ENCODE measurements around the gene KHDRBS1. TPM values are rescaled to one million over a fixed set of nuclear protein-coding genes. Genes with fewer than 3 reads are reported as not detected.

Gene KHDRBS1
- total and polyA plus RNA-seq, 9 of the 15 experiments (the other 6 are each of a cell fraction or from before 2014, with no cell fraction given), result 48.4 to 257 (median 114) TPM

- TF ChIP-seq ZNF407 (IDR thresholded peaks at IDR 0.05; ENCODE audit: low read depth) (peak; percentile 63; the same call in 1 of the 2 replicates), POU5F1 (IDR thresholded peaks at IDR 0.05; ENCODE audit: borderline replicate concordance, low read depth, low read length, partially characterized antibody) (peak; percentile 92), ZSCAN29 (IDR thresholded peaks at IDR 0.05) (no peak), TRIM24 (IDR thresholded peaks at IDR 0.05) (peak in 1 of 2 experiments; percentile 40; a peak in 2 of 4 replicates), PHF21A (IDR thresholded peaks at IDR 0.05; ENCODE audit: borderline replicate concordance, low read depth) (no peak), TOE1 (IDR thresholded peaks at IDR 0.05; ENCODE audit: borderline replicate concordance) (peak; percentile 95), TOE1 (CRISPR knock-in tag; IDR thresholded peaks at IDR 0.05; ENCODE audit: borderline replicate concordance, low read depth) (no peak), ZNF57 (CRISPR knock-in tag; IDR thresholded peaks at IDR 0.05) (no peak), ZBTB1 (CRISPR knock-in tag; IDR thresholded peaks at IDR 0.05; ENCODE audit: borderline replicate concordance, low read depth) (peak; percentile 57; the same call in 1 of the 2 replicates), RBM25 (IDR thresholded peaks at IDR 0.05; ENCODE audit: low read depth, low read length, severe bottlenecking) (no peak), MAFF (IDR thresholded peaks at IDR 0.05; ENCODE audit: low read length) (no peak), CBX3 (IDR thresholded peaks at IDR 0.05; ENCODE audit: borderline replicate concordance in 1 of 2, low read length in 2 of 2) (peak in 1 of 2 experiments; percentile 80; a peak in 1 of 3 replicates), MXD1 (CRISPR knock-in tag; IDR thresholded peaks at IDR 0.05; ENCODE audit: borderline replicate concordance, poor library complexity, severe bottlenecking) (peak; percentile 80), SIN3A (IDR thresholded peaks at IDR 0.05; ENCODE audit: borderline replicate concordance in 2 of 2, control insufficient read depth in 1 of 2, low read depth in 2 of 2, low read length in 2 of 2) (peak in 1 of 2 experiments; percentile 69; a peak in 2 of 4 replicates), CREB3 (tag; conservative IDR thresholded peaks at IDR 0.05; ENCODE audit: low read depth) (0 out of 2 replicates have a peak, but pooled peaks have one; percentile 0), CBFA2T2 (conservative IDR thresholded peaks at IDR 0.05) (peak; percentile 83)
Measured at GRCh38 chr1:32013386-32014198, at the start of gene KHDRBS1 (continued).

Data from K562 (cell line).